Liver (tissue), 9 donors: ENCODE data around the gene PCNX2. TPM values are rescaled to one million over a fixed set of nuclear protein-coding genes. Genes with fewer than 3 reads are reported as not detected.

Experiments
- DNase-seq: peaks from one replicate; pipeline ENCODE4 v3.0.0-alpha.2; 2017; ENCODE audit warnings: low spot score
- H3K27ac ChIP-seq, 2 donors: one replicate each; pipeline ENCODE4 v1.7.0; 2013; ENCODE audit warnings: inconsistent platforms in 2 of 2, low read length in 2 of 2, control low read depth in 1 of 2, low read depth in 1 of 2, mild to moderate bottlenecking in 1 of 2
- H3K27me3 ChIP-seq, 4 donors: one replicate each; pipeline versions ENCODE4 v1.6.1 to v1.7.0; 2013; ENCODE audit warnings: low read length in 3 of 4, inconsistent platforms in 1 of 4, mild to moderate bottlenecking in 1 of 4, moderate library complexity in 1 of 4; ENCODE audit not compliant: control insufficient read depth in 4 of 4, insufficient read depth in 4 of 4
- H3K36me3 ChIP-seq, 4 donors: one replicate each; pipeline versions ENCODE4 v1.6.1 to v1.7.0; 2013; ENCODE audit warnings: low read length in 3 of 4, mild to moderate bottlenecking in 3 of 4, low read depth in 1 of 4, moderate library complexity in 1 of 4; ENCODE audit not compliant: control insufficient read depth in 4 of 4, insufficient read depth in 3 of 4
- H3K4me1 ChIP-seq, 4 donors: one replicate each; pipeline versions ENCODE4 v1.6.1 to v1.7.0; 2013; ENCODE audit warnings: low read length in 3 of 4, mild to moderate bottlenecking in 3 of 4, moderate library complexity in 1 of 4; ENCODE audit not compliant: control insufficient read depth in 4 of 4, insufficient read depth in 4 of 4
- H3K4me3 ChIP-seq, 3 donors: one replicate each; pipeline versions ENCODE4 v1.6.1 to v1.7.0; 2013; ENCODE audit warnings: low read length in 3 of 3, control low read depth in 1 of 3, low read depth in 1 of 3, mild to moderate bottlenecking in 1 of 3
- H3K9ac ChIP-seq, 2 donors: one replicate each; pipeline ENCODE4 v1.7.0; 2013; ENCODE audit warnings: low read length in 2 of 2, mild to moderate bottlenecking in 2 of 2, moderate library complexity in 2 of 2, control low read depth in 1 of 2, low read depth in 1 of 2
- H3K9me3 ChIP-seq, 4 donors: one replicate each; pipeline versions ENCODE4 v1.6.1 to v1.7.0; 2013; ENCODE audit warnings: low read length in 3 of 4; ENCODE audit not compliant: control insufficient read depth in 4 of 4
- EGR1 ChIP-seq, 2 donors: IDR thresholded peaks; 2 replicates each; pipeline ENCODE4 v1.6.1; 2016 to 2018; ENCODE audit warnings: antibody characterized with exemption in 2 of 2, low read depth in 2 of 2
- FOXA1 ChIP-seq: IDR thresholded peaks from 2 replicates; pipeline ENCODE4 v1.6.1; 2016; ENCODE audit warnings: antibody characterized with exemption
- FOXA2 ChIP-seq: IDR thresholded peaks from 2 replicates; pipeline ENCODE4 v1.6.1; 2016; ENCODE audit warnings: antibody characterized with exemption
- GABPA ChIP-seq, 2 donors: IDR thresholded peaks in 1 of 2; conservative IDR thresholded peaks in 1 of 2; 2 replicates each; pipeline ENCODE4 v1.6.1; 2016; ENCODE audit warnings: antibody characterized with exemption in 2 of 2, mild to moderate bottlenecking in 1 of 2, moderate library complexity in 1 of 2
- HNF4A ChIP-seq, 2 donors: conservative IDR thresholded peaks; 2 replicates each; pipeline ENCODE4 v1.6.1; 2016; ENCODE audit warnings: antibody characterized with exemption in 2 of 2, mild to moderate bottlenecking in 2 of 2
- HNF4G ChIP-seq: IDR thresholded peaks from 2 replicates; pipeline ENCODE4 v1.6.1; 2016; ENCODE audit warnings: antibody characterized with exemption
- JUND ChIP-seq, 2 donors: IDR thresholded peaks; 2 replicates each; pipeline ENCODE4 v1.6.1; 2016; ENCODE audit warnings: antibody characterized with exemption in 2 of 2
- NR2F2 ChIP-seq: IDR thresholded peaks from 2 replicates; pipeline ENCODE4 v1.6.1; 2016; ENCODE audit warnings: antibody characterized with exemption
- RAD21 ChIP-seq, 2 donors: IDR thresholded peaks; 2 replicates each; pipeline ENCODE4 v1.6.1; 2016; ENCODE audit warnings: antibody characterized with exemption in 2 of 2, mild to moderate bottlenecking in 2 of 2
- RXRA ChIP-seq, 2 donors: IDR thresholded peaks; 2 replicates each; pipeline ENCODE4 v1.6.1; 2017 to 2018; ENCODE audit warnings: antibody characterized with exemption in 2 of 2, mild to moderate bottlenecking in 1 of 2
- SP1 ChIP-seq: IDR thresholded peaks from 2 replicates; pipeline ENCODE4 v1.6.1; 2018; ENCODE audit warnings: antibody characterized with exemption, mild to moderate bottlenecking
- TAF1 ChIP-seq: conservative IDR thresholded peaks from 2 replicates; pipeline ENCODE4 v1.6.1; 2016; ENCODE audit warnings: antibody characterized with exemption, mild to moderate bottlenecking
- YY1 ChIP-seq: IDR thresholded peaks from 2 replicates; pipeline ENCODE4 v1.6.1; 2016; ENCODE audit warnings: antibody characterized with exemption, mild to moderate bottlenecking
- WGBS: extraction: QIAGEN DNeasy Blood & Tissue Kit; methylation state at CpG from one replicate; pipeline ENCODE4 v1.1.7; 2013; 5-methylcytosine and 5-hydroxymethylcytosine counted together
- polyA plus RNA-seq, 2 donors: library from polyadenylated mRNA; stranded (reverse) in 1 of 2; unstranded in 1 of 2; fragments of 200-250 nt in 1 of 2; fragments of >200 nt in 1 of 2; fragmentation: Nextera tagmentation in 1 of 2; extraction: Ambion mirVana in 1 of 2; gene quantifications; one replicate each; pipeline versions ENCODE4 v1.2.1 to v1.2.3, GENCODE V29; 2013 to 2015
- total RNA-seq, 2 donors: library from RNA; depleted of rRNA; stranded (reverse); fragments of >200 nt; gene quantifications; one replicate each; pipeline ENCODE4 v1.2.3, GENCODE V29; 2014
- TF ChIP-seq, protein P1 (sequence below): IDR thresholded peaks from 2 replicates; pipeline ENCODE4 v1.6.1; 2016; ENCODE audit warnings: antibody characterized with exemption
- TF ChIP-seq, protein P2 (sequence below): fragments of 150-350 bp; IDR thresholded peaks from 2 replicates; pipeline ENCODE4 v1.5.1; 2017; ENCODE audit warnings: improper control_type of control experiment, low read depth, low read length; ENCODE audit not compliant: missing input control
- TF ChIP-seq, protein P3 (sequence below): IDR thresholded peaks from 2 replicates; pipeline ENCODE4 v1.6.1; 2016; ENCODE audit warnings: antibody characterized with exemption, mild to moderate bottlenecking
- TF ChIP-seq, protein P4 (sequence below): IDR thresholded peaks from 2 replicates; pipeline ENCODE4 v1.6.1; 2016; ENCODE audit warnings: antibody characterized with exemption
- TF ChIP-seq, protein P5 (sequence below): IDR thresholded peaks from 2 replicates; pipeline ENCODE4 v1.6.1; 2016; ENCODE audit warnings: antibody characterized with exemption
- donor health status: healthy.
- donor health status: healthy.
- donor health status: healthy.
- donor health status: healthy.
- donor health status: healthy.

PCNX2 gene
- total and polyA plus RNA-seq, 4 donors = 0.20 to 3.1 (median 0.92) TPM

DNA sequence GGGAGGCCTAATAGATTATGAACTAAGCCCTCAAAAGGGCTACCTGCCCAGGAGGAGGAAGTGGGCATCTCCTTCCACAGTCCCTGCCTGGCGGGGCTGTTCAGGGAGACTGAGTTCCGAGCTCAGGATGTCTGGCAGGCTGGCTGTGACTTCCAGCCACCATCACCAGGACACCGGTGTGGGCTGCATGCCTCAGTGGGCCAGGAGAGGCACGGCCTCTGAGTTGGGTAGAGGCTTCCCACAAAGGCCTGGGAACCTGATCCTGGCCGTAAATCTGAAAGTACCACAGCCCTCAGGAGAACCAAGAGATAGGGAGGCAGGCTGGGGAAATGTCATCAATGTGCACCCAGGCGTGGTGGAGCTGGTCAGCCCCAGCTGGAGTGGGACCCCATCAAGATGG lies 316.0 kb downstream of the PCNX2 start:
- H3K9ac ChIP-seq = no peak overlapping the region
- H3K9me3 ChIP-seq = no peaks in the 10 kb centered on the region
- no peaks in the 10 kb centered on the region for H3K27me3 ChIP-seq
- H3K36me3 ChIP-seq = peaks cover 0 to 22% (median 8%) of the 10 kb centered on the region in 4 donors
- TF ChIP-seq GABPA (IDR thresholded peaks at IDR 0.05 in 1 of 2, conservative IDR thresholded peaks at IDR 0.05 in 1 of 2) = no peak
- TF ChIP-seq JUND (IDR thresholded peaks at IDR 0.05) = no peak
- no peak for TF ChIP-seq HNF4G
- TF ChIP-seq EGR1 (IDR thresholded peaks at IDR 0.05; ENCODE audit: low read depth in 2 of 2) = no peak
- TF ChIP-seq, protein P1, sequence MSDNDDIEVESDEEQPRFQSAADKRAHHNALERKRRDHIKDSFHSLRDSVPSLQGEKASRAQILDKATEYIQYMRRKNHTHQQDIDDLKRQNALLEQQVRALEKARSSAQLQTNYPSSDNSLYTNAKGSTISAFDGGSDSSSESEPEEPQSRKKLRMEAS = no peak
- TF ChIP-seq RXRA (IDR thresholded peaks at IDR 0.05) = no peak
- TF ChIP-seq, protein P2, sequence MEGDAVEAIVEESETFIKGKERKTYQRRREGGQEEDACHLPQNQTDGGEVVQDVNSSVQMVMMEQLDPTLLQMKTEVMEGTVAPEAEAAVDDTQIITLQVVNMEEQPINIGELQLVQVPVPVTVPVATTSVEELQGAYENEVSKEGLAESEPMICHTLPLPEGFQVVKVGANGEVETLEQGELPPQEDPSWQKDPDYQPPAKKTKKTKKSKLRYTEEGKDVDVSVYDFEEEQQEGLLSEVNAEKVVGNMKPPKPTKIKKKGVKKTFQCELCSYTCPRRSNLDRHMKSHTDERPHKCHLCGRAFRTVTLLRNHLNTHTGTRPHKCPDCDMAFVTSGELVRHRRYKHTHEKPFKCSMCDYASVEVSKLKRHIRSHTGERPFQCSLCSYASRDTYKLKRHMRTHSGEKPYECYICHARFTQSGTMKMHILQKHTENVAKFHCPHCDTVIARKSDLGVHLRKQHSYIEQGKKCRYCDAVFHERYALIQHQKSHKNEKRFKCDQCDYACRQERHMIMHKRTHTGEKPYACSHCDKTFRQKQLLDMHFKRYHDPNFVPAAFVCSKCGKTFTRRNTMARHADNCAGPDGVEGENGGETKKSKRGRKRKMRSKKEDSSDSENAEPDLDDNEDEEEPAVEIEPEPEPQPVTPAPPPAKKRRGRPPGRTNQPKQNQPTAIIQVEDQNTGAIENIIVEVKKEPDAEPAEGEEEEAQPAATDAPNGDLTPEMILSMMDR = no peak
- TF ChIP-seq FOXA2 = no peak
- TF ChIP-seq, protein P3, sequence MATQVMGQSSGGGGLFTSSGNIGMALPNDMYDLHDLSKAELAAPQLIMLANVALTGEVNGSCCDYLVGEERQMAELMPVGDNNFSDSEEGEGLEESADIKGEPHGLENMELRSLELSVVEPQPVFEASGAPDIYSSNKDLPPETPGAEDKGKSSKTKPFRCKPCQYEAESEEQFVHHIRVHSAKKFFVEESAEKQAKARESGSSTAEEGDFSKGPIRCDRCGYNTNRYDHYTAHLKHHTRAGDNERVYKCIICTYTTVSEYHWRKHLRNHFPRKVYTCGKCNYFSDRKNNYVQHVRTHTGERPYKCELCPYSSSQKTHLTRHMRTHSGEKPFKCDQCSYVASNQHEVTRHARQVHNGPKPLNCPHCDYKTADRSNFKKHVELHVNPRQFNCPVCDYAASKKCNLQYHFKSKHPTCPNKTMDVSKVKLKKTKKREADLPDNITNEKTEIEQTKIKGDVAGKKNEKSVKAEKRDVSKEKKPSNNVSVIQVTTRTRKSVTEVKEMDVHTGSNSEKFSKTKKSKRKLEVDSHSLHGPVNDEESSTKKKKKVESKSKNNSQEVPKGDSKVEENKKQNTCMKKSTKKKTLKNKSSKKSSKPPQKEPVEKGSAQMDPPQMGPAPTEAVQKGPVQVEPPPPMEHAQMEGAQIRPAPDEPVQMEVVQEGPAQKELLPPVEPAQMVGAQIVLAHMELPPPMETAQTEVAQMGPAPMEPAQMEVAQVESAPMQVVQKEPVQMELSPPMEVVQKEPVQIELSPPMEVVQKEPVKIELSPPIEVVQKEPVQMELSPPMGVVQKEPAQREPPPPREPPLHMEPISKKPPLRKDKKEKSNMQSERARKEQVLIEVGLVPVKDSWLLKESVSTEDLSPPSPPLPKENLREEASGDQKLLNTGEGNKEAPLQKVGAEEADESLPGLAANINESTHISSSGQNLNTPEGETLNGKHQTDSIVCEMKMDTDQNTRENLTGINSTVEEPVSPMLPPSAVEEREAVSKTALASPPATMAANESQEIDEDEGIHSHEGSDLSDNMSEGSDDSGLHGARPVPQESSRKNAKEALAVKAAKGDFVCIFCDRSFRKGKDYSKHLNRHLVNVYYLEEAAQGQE = no peak
- TF ChIP-seq RAD21 (IDR thresholded peaks at IDR 0.05) = no peak
- no peak for TF ChIP-seq FOXA1
- TF ChIP-seq, protein P4, sequence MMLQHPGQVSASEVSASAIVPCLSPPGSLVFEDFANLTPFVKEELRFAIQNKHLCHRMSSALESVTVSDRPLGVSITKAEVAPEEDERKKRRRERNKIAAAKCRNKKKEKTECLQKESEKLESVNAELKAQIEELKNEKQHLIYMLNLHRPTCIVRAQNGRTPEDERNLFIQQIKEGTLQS = no peak
- TF ChIP-seq, protein P5, sequence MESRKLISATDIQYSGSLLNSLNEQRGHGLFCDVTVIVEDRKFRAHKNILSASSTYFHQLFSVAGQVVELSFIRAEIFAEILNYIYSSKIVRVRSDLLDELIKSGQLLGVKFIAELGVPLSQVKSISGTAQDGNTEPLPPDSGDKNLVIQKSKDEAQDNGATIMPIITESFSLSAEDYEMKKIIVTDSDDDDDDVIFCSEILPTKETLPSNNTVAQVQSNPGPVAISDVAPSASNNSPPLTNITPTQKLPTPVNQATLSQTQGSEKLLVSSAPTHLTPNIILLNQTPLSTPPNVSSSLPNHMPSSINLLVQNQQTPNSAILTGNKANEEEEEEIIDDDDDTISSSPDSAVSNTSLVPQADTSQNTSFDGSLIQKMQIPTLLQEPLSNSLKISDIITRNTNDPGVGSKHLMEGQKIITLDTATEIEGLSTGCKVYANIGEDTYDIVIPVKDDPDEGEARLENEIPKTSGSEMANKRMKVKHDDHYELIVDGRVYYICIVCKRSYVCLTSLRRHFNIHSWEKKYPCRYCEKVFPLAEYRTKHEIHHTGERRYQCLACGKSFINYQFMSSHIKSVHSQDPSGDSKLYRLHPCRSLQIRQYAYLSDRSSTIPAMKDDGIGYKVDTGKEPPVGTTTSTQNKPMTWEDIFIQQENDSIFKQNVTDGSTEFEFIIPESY = no peak
- TF ChIP-seq SP1 = no peak
- no peak for TF ChIP-seq HNF4A (conservative IDR thresholded peaks at IDR 0.05)
- TF ChIP-seq TAF1 = no peak
- no peak for TF ChIP-seq NR2F2
- 99% methylated on average over 6 of the region's 6 CpGs for WGBS
- H3K27ac ChIP-seq = no peak overlapping the region
- no peak overlapping the region for H3K4me3 ChIP-seq
- H3K4me1 ChIP-seq = no peaks in the 10 kb centered on the region
- DNase-seq = no peak

DNA sequence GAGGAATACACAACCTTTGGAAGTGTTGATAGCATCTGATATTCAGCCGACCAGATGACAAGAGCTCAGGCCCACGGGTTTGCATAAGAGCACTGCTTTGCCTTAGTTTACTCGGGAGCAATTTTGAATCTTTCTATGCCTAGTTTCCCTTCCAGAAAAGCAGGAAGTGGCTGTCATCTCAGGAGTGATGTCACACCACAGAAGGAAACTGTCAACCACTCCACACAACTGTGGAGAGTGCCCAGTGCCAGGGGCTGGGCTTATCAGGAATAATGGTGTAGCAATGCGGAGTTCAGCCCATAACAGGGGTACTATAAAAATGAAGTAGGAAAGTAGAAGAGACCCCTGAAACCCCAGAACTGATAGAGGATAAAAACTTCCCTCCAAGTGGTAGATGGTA lies 316.7 kb downstream of the PCNX2 start:
- H3K9me3 ChIP-seq = peaks cover 0 to 2% (median under 1%) of the 10 kb centered on the region in 4 donors
- peaks cover 0 to 26% (median 8%) of the 10 kb centered on the region in 4 donors for H3K36me3 ChIP-seq
- WGBS = 81% methylated on average over 4 of the region's 4 CpGs
- H3K27ac ChIP-seq = no peak overlapping the region
- H3K4me3 ChIP-seq = no peak overlapping the region
- DNase-seq = no peak
- H3K4me1 ChIP-seq = no peaks in the 10 kb centered on the region
- no peaks in the 10 kb centered on the region for H3K27me3 ChIP-seq
- H3K9ac ChIP-seq = no peak overlapping the region
- TF ChIP-seq EGR1 (IDR thresholded peaks at IDR 0.05; ENCODE audit: low read depth in 2 of 2) (no peak), JUND (IDR thresholded peaks at IDR 0.05) (no peak), RXRA (IDR thresholded peaks at IDR 0.05) (no peak), YY1 (no peak), NR2F2 (no peak), HNF4G (no peak), TAF1 (no peak), FOXA2 (no peak), RAD21 (IDR thresholded peaks at IDR 0.05) (no peak), GABPA (IDR thresholded peaks at IDR 0.05 in 1 of 2, conservative IDR thresholded peaks at IDR 0.05 in 1 of 2) (no peak)
- TF ChIP-seq, protein P4 = no peak
- TF ChIP-seq, protein P5 = no peak
- TF ChIP-seq, protein P1 = no peak
